ENCODE data around the gene CFLAR. TPM values are rescaled to one million over a fixed set of nuclear protein-coding genes. Genes with fewer than 3 reads are reported as not detected.

The CFLAR gene
- total and polyA plus RNA-seq, 9 of the 15 experiments (the other 6 are each of a cell fraction or from before 2014, with no cell fraction given): 27.5 to 102 (median 54.0) TPM

- TF ChIP-seq, protein P1, sequence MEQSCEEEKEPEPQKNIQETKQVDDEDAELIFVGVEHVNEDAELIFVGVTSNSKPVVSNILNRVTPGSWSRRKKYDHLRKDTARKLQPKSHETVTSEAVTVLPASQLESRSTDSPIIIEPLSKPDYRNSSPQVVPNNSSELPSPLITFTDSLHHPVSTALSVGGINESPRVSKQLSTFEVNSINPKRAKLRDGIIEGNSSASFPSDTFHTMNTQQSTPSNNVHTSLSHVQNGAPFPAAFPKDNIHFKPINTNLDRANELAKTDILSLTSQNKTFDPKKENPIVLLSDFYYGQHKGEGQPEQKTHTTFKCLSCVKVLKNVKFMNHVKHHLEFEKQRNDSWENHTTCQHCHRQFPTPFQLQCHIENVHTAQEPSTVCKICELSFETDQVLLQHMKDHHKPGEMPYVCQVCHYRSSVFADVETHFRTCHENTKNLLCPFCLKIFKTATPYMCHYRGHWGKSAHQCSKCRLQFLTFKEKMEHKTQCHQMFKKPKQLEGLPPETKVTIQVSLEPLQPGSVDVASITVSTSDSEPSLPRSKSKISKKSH (CRISPR knock-in tag; IDR thresholded peaks at IDR 0.05): peak; percentile 95
- TF ChIP-seq, protein P2, sequence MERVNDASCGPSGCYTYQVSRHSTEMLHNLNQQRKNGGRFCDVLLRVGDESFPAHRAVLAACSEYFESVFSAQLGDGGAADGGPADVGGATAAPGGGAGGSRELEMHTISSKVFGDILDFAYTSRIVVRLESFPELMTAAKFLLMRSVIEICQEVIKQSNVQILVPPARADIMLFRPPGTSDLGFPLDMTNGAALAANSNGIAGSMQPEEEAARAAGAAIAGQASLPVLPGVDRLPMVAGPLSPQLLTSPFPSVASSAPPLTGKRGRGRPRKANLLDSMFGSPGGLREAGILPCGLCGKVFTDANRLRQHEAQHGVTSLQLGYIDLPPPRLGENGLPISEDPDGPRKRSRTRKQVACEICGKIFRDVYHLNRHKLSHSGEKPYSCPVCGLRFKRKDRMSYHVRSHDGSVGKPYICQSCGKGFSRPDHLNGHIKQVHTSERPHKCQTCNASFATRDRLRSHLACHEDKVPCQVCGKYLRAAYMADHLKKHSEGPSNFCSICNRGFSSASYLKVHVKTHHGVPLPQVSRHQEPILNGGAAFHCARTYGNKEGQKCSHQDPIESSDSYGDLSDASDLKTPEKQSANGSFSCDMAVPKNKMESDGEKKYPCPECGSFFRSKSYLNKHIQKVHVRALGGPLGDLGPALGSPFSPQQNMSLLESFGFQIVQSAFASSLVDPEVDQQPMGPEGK (CRISPR knock-in tag; IDR thresholded peaks at IDR 0.05; ENCODE audit: borderline replicate concordance): peak; percentile 97
- TF ChIP-seq, protein P3, sequence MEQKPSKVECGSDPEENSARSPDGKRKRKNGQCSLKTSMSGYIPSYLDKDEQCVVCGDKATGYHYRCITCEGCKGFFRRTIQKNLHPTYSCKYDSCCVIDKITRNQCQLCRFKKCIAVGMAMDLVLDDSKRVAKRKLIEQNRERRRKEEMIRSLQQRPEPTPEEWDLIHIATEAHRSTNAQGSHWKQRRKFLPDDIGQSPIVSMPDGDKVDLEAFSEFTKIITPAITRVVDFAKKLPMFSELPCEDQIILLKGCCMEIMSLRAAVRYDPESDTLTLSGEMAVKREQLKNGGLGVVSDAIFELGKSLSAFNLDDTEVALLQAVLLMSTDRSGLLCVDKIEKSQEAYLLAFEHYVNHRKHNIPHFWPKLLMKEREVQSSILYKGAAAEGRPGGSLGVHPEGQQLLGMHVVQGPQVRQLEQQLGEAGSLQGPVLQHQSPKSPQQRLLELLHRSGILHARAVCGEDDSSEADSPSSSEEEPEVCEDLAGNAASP (IDR thresholded peaks at IDR 0.05): no peak
- no peak for TF ChIP-seq ZNF124 (CRISPR knock-in tag; IDR thresholded peaks at IDR 0.05)
- no peak for TF ChIP-seq TRIM28 (IDR thresholded peaks at IDR 0.05)
- TF ChIP-seq ZNF12 (CRISPR knock-in tag; IDR thresholded peaks at IDR 0.05): no peak
- TF ChIP-seq WHSC1 (IDR thresholded peaks at IDR 0.05; ENCODE audit: low read length): no peak
- TF ChIP-seq HLTF (IDR thresholded peaks at IDR 0.05): no peak
- TF ChIP-seq, protein P4, sequence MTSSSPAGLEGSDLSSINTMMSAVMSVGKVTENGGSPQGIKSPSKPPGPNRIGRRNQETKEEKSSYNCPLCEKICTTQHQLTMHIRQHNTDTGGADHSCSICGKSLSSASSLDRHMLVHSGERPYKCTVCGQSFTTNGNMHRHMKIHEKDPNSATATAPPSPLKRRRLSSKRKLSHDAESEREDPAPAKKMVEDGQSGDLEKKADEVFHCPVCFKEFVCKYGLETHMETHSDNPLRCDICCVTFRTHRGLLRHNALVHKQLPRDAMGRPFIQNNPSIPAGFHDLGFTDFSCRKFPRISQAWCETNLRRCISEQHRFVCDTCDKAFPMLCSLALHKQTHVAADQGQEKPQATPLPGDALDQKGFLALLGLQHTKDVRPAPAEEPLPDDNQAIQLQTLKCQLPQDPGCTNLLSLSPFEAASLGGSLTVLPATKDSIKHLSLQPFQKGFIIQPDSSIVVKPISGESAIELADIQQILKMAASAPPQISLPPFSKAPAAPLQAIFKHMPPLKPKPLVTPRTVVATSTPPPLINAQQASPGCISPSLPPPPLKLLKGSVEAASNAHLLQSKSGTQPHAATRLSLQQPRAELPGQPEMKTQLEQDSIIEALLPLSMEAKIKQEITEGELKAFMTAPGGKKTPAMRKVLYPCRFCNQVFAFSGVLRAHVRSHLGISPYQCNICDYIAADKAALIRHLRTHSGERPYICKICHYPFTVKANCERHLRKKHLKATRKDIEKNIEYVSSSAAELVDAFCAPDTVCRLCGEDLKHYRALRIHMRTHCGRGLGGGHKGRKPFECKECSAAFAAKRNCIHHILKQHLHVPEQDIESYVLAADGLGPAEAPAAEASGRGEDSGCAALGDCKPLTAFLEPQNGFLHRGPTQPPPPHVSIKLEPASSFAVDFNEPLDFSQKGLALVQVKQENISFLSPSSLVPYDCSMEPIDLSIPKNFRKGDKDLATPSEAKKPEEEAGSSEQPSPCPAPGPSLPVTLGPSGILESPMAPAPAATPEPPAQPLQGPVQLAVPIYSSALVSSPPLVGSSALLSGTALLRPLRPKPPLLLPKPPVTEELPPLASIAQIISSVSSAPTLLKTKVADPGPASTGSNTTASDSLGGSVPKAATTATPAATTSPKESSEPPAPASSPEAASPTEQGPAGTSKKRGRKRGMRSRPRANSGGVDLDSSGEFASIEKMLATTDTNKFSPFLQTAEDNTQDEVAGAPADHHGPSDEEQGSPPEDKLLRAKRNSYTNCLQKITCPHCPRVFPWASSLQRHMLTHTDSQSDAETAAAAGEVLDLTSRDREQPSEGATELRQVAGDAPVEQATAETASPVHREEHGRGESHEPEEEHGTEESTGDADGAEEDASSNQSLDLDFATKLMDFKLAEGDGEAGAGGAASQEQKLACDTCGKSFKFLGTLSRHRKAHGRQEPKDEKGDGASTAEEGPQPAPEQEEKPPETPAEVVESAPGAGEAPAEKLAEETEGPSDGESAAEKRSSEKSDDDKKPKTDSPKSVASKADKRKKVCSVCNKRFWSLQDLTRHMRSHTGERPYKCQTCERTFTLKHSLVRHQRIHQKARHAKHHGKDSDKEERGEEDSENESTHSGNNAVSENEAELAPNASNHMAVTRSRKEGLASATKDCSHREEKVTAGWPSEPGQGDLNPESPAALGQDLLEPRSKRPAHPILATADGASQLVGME (CRISPR knock-in tag; IDR thresholded peaks at IDR 0.05): peak; percentile 99
- TF ChIP-seq NR2F6 (CRISPR knock-in tag; IDR thresholded peaks at IDR 0.05): peak; percentile 92
- TF ChIP-seq ZNF436 (CRISPR knock-in tag; IDR thresholded peaks at IDR 0.05): no peak
- peak; percentile 58 for TF ChIP-seq CBFA2T2 (conservative IDR thresholded peaks at IDR 0.05)
- TF ChIP-seq PCBP2 (IDR thresholded peaks at IDR 0.05; ENCODE audit: low read depth, low read length, poor library complexity, severe bottlenecking): no peak
- TF ChIP-seq SIN3A (IDR thresholded peaks at IDR 0.05; ENCODE audit: borderline replicate concordance in 2 of 2, control insufficient read depth in 1 of 2, low read depth in 2 of 2, low read length in 2 of 2): no peak
- no peak for TF ChIP-seq SAFB2 (IDR thresholded peaks at IDR 0.05; ENCODE audit: borderline replicate concordance, low read depth, low read length, severe bottlenecking)
- no peak for TF ChIP-seq SMARCA4 (IDR thresholded peaks at IDR 0.05)
- TF ChIP-seq PRPF4 (IDR thresholded peaks at IDR 0.05; ENCODE audit: insufficient read depth, low read depth, low read length, poor library complexity, severe bottlenecking): no peak
These were observed 10.6 kb downstream of the CFLAR start (continued) for GRCh38 chr2:201126308-201127151.

Measured in K562 (cell line).